ENCODE measurements around the gene TMEM51.

GRCh38 chr1:15160626-15161025, 7.1 kb downstream of the TMEM51 start:
- TF ChIP-seq CTCF (IDR thresholded peaks at IDR 0.05) (no peak), POLR2A (IDR thresholded peaks at IDR 0.05) (no peak), EP300 (IDR thresholded peaks at IDR 0.05) (no peak)
